ENCODE data around the gene HPCAL4. TPM values are rescaled to one million over a fixed set of nuclear protein-coding genes. Genes with fewer than 3 reads are reported as not detected.

Gene HPCAL4
- total and polyA plus RNA-seq, 2 donors (not counting 1 experiment from before 2014, with no cell fraction given): not detected

- no peaks in the 10 kb centered on the region for H4K20me1 ChIP-seq (ENCODE audit: control insufficient read depth, extremely low read depth, insufficient read depth, low read length)
- TF ChIP-seq EZH2 (IDR thresholded peaks at IDR 0.05; ENCODE audit: low read length, missing control alignments): no peak
- TF ChIP-seq CTCF (conservative IDR thresholded peaks at IDR 0.05 in 1 of 2, IDR thresholded peaks at IDR 0.05 in 1 of 2; ENCODE audit: low read depth in 1 of 2, low read length in 2 of 2): no peak
- no peak overlapping the region for H2AFZ ChIP-seq (ENCODE audit: low read length)
- no peak overlapping the region for H3K4me3 ChIP-seq (replicated peaks in 1 of 4; ENCODE audit: control extremely low read depth in 1 of 4, insufficient read depth in 1 of 4, low read depth in 3 of 4, low read length in 4 of 4)
- no peak overlapping the region for H3K27ac ChIP-seq (ENCODE audit: insufficient read depth, low read length)
- H3K36me3 ChIP-seq (ENCODE audit: control insufficient read depth, insufficient read depth, low read length): no peaks in the 10 kb centered on the region
- no peak overlapping the region for H3K4me2 ChIP-seq (ENCODE audit: extremely low read depth, insufficient read depth, low read length)
- H3K9me3 ChIP-seq (ENCODE audit: control insufficient read depth, insufficient read depth, low read depth, low read length): no peaks in the 10 kb centered on the region
- no peak overlapping the region for H3K9ac ChIP-seq (ENCODE audit: insufficient read depth, low read length)
- no peaks in the 10 kb centered on the region for H3K79me2 ChIP-seq (ENCODE audit: control insufficient read depth, insufficient read depth, low read length)
- no peaks in the 10 kb centered on the region for H3K4me1 ChIP-seq (ENCODE audit: control insufficient read depth, extremely low read depth, insufficient read depth, low read length)
- H3K27me3 ChIP-seq (ENCODE audit: control insufficient read depth, insufficient read depth, low read length): peaks cover 31% of the 10 kb centered on the region
- no peak for DNase-seq (ENCODE audit: low read depth in 2 of 2)
Observed at GRCh38 chr1:39680751-39681150, 10.5 kb downstream of the HPCAL4 start.

DNA sequence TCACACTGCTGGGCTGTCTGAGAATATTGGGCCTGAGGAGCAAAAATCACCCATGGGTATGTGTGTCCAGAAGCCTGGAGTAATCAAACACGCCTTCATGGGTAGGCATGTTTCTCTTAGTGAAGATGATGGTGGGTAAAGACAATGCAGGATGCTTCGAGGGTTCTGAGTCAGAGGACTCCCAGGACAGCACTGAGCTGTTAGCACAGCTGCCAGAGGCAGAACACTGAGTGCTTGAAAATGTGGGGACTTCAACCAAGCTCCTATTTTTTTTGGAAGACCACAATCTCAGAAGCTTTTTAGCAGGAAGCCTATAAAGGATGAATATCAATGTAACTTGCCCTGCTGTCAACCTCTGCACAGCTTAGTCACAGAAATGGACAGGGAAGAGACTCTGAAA is 11.4 kb downstream of the HPCAL4 start:
- Histone ChIP-seq H3K27me3 (ENCODE audit: control insufficient read depth, insufficient read depth, low read length) (peaks cover 31% of the 10 kb centered on the region), H3K4me1 (ENCODE audit: control insufficient read depth, extremely low read depth, insufficient read depth, low read length) (no peaks in the 10 kb centered on the region), H4K20me1 (ENCODE audit: control insufficient read depth, extremely low read depth, insufficient read depth, low read length) (no peaks in the 10 kb centered on the region), H2AFZ (ENCODE audit: low read length) (no peak overlapping the region), H3K4me3 (replicated peaks in 1 of 4; ENCODE audit: control extremely low read depth in 1 of 4, insufficient read depth in 1 of 4, low read depth in 3 of 4, low read length in 4 of 4) (no peak overlapping the region), H3K36me3 (ENCODE audit: control insufficient read depth, insufficient read depth, low read length) (no peaks in the 10 kb centered on the region), H3K79me2 (ENCODE audit: control insufficient read depth, insufficient read depth, low read length) (no peaks in the 10 kb centered on the region), H3K9ac (ENCODE audit: insufficient read depth, low read length) (no peak overlapping the region), H3K27ac (ENCODE audit: insufficient read depth, low read length) (no peak overlapping the region), H3K4me2 (ENCODE audit: extremely low read depth, insufficient read depth, low read length) (no peak overlapping the region), H3K9me3 (ENCODE audit: control insufficient read depth, insufficient read depth, low read depth, low read length) (no peaks in the 10 kb centered on the region)
- DNase-seq (ENCODE audit: low read depth in 2 of 2): no peak
- TF ChIP-seq CTCF (conservative IDR thresholded peaks at IDR 0.05 in 1 of 2, IDR thresholded peaks at IDR 0.05 in 1 of 2; ENCODE audit: low read depth in 1 of 2, low read length in 2 of 2) (no peak), EZH2 (IDR thresholded peaks at IDR 0.05; ENCODE audit: low read length, missing control alignments) (no peak)

DNA sequence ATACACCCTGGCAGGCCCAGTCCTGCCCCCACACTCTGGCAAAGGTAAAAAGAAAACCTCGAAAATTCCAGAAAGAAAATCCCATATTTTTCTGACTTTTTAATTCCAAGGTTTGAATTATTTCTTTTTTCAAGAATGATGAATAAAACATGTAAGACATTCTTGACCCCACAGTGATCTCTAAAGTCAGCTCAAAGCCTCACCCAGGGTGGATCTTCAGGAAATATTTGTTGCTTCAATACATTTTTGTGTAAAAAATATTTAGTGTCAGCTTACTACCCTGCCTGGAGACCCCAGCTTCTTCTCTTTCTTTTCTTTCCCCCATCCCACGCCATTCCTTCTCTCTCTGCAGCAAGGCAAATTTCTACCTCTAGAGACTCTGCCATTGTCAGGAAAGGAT is 12.3 kb downstream of the HPCAL4 start:
- Histone ChIP-seq H3K9ac (ENCODE audit: insufficient read depth, low read length) (no peak overlapping the region), H3K4me2 (ENCODE audit: extremely low read depth, insufficient read depth, low read length) (no peak overlapping the region), H3K4me1 (ENCODE audit: control insufficient read depth, extremely low read depth, insufficient read depth, low read length) (no peaks in the 10 kb centered on the region), H3K9me3 (ENCODE audit: control insufficient read depth, insufficient read depth, low read depth, low read length) (no peaks in the 10 kb centered on the region), H3K27me3 (ENCODE audit: control insufficient read depth, insufficient read depth, low read length) (peaks cover 25% of the 10 kb centered on the region), H3K4me3 (replicated peaks in 1 of 4; ENCODE audit: control extremely low read depth in 1 of 4, insufficient read depth in 1 of 4, low read depth in 3 of 4, low read length in 4 of 4) (no peak overlapping the region), H2AFZ (ENCODE audit: low read length) (no peak overlapping the region), H3K36me3 (ENCODE audit: control insufficient read depth, insufficient read depth, low read length) (no peaks in the 10 kb centered on the region), H4K20me1 (ENCODE audit: control insufficient read depth, extremely low read depth, insufficient read depth, low read length) (no peaks in the 10 kb centered on the region), H3K79me2 (ENCODE audit: control insufficient read depth, insufficient read depth, low read length) (no peaks in the 10 kb centered on the region), H3K27ac (ENCODE audit: insufficient read depth, low read length) (no peak overlapping the region)
- no peak for DNase-seq (ENCODE audit: low read depth in 2 of 2)
- TF ChIP-seq EZH2 (IDR thresholded peaks at IDR 0.05; ENCODE audit: low read length, missing control alignments): no peak
- no peak for TF ChIP-seq CTCF (conservative IDR thresholded peaks at IDR 0.05 in 1 of 2, IDR thresholded peaks at IDR 0.05 in 1 of 2; ENCODE audit: low read depth in 1 of 2, low read length in 2 of 2)
